ENCODE data around the gene SLC7A6.
"Not testable (repeated sequence)": the region's sequence is repeated elsewhere in the genome, so short reads cannot be mapped to it uniquely, and the experiment has no call there.

The SLC7A6 gene

DNA sequence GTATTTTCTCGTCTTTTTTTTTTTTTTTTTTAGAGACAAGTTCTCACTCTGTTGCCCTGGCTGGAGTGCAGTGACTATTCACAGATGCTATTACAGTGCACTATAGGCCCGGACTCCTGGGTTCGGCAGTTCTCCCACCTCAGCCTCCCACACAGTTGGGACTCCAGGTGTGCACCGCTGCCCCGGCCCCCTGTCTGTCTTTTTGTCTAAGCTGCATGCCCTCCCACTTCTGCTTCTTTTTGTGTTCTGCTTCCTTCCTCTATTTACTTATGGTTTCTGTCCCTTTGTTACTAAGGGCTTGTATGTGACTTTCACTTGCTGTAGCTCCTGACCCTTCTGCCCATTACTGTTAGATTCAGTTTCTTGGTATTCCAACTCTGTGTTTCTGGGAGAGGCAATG is 20.5 kb downstream of the SLC7A6 start:
- no peak for DNase-seq

DNA sequence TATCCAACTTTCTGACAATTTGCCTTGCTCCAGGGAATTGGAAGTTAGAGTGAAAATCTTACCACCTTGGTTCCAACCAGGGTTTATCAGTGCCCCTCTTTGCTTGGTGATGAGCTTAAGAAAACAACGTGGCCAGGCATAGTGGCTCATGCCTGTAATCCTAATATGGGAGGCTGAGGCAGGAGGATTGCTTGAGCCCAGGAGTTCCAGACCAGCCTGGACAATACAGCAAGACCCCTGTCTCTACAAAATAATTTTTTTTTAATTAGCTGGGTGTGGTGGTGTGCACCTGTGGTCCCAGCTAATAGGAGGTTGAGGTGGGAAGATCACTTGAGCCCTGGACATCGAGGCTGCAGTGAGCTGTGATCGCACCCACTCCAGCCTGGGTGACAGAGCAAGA is 21.4 kb downstream of the SLC7A6 start:
- DNase-seq, result no peak

DNA sequence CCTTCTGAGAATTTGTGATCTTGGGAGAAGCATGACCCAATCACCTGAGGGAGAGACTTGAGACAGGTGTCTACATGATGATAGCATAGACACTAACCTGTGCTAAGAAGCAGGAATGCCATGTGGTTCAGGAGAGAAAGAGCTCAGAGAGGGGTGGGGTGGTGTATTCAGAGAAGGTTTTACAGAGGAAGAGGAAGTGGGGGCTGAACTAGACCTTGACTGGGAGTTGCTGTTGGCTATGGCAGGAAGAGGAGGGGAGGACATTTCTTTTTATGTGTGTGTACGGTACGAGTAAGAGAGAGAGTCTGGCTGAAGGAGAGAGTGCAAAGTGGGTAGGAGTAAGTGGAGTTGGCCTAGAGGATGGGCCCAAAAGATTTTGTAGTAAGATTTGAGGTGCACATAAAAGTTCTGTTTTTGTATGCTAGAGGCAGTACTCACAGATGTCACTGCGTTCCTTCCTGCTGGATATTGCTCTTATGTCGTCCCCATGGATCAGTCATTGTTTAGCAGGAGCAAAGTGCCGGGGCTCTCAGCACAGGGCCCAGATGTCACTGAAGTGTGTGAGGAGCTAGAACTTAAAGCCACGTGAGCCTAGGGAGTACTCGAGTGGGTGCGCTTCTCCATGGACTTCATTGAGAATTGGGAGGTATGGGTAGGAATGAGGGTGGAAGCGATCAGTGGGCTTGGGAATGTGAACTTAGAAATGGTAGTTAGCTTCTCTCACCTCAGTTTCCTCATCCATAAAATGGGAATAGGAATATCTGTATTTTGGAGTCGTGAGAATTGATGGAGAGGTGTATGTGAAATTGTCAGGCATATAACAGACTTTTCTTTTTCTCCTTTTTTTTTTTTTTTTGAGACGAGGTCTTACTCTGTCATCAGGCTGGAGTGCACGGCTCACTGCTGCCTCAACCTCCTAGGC is 22.1 kb downstream of the SLC7A6 start:
- DNase-seq, result no peak

DNA sequence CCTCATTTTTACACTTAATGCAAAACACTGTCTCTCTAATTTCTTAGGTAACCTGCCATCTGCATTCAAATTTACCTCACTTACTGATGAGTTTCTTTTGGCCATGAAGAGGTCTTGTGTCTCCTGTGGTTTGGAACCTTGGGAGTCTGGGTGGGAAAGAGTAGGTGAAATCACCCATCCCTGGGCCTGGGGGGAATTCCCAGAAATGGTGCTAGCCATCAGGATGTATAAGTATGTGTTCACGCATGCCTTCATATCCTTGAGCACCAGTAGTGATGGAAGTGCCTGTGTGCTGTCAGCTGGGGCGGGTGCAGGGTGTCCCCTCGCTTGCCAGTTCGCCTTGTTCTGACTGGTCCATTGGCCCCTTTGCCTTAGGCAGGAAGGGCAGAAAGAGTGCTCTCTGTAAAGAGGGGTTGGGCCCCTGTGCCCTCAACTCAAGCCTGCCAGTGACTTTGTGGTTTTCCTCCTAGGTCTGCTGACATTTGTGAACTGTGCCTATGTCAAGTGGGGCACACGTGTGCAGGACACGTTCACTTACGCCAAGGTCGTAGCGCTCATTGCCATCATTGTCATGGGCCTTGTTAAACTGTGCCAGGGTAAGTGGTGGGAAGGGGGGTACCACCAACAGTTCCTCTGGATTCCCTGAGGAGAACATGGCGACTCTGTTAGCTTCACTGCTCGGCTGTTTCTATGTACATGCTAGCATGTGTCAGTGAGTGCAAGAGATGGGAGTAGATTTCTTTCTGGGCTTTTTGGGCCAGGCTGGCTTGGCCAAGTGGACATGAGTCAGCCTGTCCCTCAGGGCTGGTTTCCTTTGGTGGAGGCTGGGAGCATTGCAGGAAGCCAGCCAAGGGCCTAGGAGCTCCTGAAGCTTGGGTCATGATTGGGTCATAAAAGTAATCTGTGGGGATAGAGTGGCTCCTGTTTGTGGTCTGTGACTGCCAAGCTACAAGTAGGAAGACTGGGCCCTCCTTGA is 23.2 kb downstream of the SLC7A6 start:
- no peak for DNase-seq

DNA sequence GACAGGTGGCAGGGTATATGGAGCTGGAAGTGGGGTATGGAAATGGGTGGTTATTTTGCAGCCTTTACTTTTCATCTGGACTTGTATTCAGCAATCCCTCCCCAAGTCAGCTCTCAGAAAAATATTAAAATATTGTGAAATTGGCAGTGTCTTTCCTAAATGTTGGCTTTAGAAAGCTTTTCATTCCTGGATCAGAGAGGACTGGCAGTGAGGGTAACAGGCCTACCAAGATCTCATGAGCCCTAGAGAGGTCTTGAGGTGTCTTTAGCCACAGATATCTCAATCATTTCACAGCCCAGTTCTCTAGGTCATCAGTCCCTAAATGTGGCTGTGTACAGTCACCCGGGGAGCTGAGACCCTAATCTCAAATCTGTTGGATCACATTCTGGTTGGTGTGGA is 23.9 kb downstream of the SLC7A6 start:
- no peak for DNase-seq

DNA sequence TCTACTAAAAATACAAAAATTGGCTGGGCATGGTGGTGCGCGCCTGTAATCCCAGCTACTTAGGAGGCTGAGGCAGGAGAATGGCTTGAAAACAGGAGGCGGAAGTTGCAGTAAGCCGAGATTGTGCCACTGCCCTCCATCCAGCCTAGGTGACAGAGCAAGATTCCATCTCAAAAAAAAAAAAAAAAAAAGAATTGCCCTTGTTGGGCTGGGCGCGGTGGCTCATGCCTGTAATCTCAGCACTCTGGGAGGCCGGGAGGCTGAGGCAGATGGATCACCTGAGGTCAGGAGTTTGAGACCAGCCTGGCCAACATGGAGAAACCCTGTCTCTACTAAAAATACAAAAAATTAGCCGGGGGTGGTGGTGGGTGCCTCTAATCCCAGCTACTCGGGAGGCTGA is 24.5 kb downstream of the SLC7A6 start:
- DNase-seq, result not testable (repeated sequence)

DNA sequence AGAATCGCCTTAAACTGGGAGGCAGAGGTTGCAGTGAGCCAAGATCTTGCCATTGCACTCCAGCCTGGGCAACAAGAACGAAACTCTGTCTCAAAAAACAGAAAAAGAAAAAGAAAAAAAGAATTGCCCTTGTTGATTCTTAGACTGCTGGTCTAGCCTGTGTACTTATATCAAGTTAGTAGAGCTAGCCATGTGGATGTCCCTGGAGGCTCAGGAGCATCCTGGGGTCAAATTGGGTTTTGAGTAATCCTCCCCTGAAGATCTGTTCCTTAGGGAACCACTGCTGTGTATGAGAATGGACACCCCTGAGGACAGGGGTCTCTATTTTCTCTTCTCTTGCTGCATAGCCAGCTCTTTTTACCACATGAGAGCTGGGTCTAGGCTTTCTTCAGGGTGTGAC is 24.9 kb downstream of the SLC7A6 start:
- no peak for DNase-seq

DNA sequence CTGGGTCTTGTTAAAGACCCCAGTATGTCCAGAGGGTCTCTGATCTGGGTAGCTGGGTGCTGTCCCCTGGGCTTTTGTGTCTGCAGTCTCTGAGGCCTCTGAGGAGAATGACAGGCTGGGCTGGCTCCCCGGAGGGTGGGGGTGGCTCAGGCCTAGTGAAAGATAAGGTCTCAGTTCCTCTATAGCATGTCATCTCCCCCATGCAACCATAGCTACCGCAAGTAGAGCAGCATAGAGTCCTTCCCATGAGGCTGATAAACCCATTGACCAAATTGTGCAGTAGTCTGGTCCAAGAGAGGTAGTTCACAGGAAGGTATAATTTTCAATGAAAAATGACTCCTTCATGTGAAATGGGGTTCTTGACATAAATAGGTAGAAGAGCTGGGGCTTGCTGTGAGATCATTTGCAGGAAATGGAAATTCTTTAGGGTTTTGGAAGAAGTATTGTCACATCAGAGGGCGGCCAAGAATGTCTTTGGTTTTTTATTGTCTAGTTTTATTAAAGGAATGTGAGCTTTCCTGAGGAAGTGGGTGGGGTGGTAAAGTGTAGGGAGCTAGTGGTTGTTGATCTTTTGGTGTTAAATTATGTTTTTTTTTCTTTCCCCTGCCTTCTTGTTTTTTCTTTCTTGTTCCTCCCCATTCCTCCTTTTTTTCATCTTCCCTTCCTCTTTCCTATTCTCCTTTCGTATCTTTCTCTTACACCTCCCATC is 25.4 kb downstream of the SLC7A6 start:
- peak; percentile 45 to 54 for DNase-seq

DNA sequence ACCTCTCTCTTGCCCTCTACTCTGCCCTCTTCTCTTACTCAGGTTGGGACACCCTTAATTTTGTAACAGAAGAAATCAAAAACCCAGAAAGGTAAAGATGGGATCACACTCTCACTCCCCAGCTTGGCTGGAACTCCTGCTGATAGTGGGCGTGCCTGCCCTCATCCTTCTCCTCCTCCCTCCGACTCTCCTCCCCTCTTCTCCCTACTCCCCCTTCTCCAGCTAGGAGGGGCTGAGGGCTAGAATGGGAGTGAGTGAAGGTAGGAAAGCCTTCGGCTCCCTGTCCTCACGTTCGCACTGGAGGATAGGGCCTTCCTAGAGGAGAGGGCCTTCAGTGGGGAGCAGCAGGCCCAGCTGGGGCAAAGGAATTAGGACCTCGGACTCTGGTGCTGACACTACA is 26.1 kb downstream of the SLC7A6 start:
- no peak for DNase-seq

DNA sequence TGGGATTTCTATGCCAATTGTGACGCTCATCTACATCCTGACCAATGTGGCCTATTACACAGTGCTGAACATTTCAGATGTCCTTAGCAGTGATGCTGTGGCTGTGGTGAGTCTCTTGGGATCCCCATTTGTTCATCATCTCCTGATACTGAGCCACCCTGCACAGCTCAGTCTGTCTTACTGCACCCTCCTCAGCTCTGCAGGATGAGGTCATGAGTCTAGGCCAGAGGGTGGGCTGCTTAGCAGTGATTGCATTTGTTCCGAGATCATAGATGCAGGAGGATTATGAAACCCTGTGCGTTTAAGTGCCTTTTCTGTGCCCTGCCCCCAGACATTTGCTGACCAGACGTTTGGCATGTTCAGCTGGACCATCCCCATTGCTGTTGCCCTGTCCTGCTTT is 26.9 kb downstream of the SLC7A6 start:
- no peak for DNase-seq

DNA sequence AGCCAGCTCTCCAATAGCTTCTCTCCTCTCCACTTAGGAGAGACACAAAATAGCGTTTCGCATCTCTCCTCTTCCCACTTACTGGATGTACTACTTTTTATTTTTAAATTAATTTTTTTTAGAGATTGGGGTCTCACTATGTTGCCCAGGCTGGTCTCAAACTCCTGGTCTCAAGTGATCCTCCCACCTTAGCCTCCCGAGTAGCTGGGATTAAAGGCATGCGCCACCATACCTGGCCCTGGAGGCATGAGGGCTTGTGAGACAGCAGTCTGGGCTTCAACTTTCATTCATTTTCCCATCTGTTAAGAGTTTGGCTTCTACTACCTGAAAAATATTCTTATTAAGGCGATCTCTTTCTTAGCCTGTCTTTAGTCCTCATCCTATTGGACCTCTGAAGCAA is 28.1 kb downstream of the SLC7A6 start:
- no peak for DNase-seq

DNA sequence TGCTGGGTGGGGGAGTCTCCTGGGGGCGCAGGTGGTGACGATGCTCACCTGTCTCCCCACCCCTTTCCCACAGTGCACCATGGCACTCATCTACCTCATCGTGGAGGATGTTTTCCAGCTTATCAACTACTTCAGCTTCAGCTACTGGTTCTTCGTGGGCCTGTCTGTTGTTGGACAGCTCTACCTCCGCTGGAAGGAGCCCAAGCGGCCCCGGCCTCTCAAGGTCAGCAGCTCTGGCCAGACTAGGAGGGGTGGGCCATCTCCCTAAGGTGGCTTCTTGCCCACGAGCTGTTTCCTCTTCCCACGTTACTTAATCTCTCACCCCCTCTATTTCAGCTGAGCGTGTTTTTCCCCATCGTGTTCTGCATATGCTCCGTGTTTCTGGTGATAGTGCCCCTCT is 32.0 kb downstream of the SLC7A6 start:
- DNase-seq, result no peak

DNA sequence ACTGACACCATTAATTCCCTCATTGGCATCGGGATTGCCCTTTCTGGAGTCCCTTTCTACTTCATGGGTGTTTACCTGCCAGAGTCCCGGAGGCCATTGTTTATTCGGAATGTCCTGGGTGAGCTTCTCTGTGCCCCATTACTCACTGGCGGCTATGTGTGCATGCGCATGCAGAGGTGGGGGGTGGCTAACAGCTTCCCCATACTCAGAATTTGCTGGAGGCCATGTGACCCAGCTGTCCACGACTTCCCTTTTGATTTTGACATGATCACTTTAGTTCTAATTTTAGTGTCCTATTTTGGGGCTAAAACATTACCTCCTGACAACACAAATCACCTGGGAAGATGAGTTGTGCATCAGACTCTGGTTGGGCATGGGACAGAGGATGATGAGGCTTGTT is 32.4 kb downstream of the SLC7A6 start:
- no peak for DNase-seq

DNA sequence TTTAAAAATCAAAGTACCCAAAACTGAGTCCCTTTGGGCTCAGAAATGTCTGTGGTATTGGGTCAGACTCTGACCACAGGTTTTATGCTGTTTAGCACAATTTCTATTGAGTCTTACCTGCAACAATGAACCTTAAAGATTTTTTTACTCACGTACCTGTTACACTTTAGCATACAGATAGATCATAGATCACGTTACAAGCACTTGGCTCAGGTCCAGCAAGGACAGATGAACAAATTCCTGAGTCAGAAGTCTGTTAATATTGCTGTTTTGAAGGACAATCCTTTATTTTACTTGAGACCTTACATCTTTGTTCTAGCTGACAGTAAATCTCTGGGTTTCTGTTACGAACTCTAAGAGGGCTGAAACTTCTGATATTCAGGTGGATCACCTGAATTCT is 33.6 kb downstream of the SLC7A6 start:
- DNase-seq, result no peak

DNA sequence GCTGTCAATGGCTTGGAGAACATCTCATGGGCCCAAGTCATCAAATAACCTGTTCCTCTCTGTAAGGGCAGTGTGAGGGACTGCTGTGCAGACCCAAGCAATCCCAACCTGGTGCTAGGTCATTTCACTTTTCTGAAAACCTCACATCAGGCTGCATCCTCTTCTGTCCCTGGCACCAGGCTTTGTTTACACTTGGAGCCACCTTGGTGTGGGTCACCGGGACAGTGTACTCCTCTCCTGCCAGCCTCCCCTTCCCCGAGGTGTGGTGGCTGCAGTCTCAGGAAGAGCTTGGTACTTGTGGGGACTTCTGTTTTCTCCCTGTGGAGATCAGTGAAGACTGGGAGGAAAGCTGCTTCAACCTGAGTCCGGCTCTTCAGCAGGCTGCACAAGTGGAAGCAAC is 34.0 kb downstream of the SLC7A6 start:
- no peak for DNase-seq

DNA sequence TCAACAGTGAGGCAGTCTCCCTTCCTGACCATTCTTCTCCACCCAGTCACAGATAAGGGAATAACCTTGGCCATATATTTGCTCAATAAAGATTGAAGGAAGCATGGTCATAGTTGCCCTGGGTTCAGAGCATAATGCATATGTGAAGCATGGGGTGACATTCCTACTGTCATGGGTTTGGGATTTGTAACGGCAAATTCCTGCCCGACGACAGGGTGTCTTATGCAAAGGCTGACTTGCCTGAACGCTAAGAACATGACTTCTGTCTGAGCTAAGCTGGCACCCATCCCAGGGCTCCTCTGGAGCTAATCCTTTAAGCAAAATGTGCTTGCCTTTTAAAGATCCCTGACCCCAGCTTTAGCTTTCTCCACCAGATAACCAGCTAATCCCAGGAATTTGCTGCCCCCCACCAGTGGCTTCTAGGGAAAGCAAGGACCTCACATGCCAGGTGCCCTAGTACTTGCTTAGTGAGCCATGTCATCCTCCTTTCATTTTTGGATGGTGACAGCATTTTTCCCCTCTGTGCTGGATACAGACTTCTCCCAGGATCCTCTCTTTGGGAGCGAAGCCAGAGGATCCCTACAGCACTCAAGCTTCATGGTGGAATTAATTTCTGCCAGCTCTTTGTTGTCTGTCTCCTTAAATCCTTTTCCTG is 34.7 kb downstream of the SLC7A6 start:
- no peak for DNase-seq

DNA sequence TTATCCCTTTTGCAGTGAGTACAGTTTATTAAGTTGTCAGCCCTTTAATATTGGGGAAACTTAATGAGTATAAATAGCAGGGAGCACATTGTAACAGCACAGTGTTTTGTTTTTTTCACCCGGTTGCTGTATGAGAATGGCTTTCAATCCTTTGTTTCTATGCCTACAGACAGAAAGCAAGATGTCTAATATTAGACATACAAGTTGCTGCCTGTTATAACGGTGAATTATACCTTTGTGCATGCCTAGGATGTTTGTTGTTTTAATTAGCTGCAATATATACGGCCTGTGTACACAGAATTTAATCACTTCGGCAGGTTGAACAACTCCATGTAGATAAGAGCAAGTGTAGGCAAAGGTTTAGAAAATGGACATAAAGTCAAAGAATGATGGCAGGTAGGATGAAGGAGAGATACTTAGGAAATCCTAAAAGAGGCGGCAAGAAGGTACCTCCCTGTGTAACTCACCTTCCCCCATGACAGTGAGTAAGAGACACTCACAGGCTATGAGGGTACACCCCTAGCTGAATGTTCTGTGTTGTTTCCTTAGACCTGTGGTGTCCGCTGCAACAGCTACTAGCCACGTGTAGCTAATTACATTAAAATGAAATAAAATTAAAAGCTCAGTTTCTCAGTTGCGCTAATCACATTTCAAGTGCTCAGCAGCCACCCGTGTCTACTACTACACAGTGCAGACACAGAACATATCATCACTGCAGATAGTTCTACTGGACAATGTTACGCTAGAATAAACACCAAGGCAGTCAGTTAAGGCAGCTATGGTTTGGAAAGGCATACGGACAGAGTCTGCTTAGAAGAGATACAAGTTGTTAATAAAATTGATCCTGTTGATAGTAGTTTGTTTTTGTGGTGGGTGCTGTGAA is 35.5 kb downstream of the SLC7A6 start:
- no peak for DNase-seq

DNA sequence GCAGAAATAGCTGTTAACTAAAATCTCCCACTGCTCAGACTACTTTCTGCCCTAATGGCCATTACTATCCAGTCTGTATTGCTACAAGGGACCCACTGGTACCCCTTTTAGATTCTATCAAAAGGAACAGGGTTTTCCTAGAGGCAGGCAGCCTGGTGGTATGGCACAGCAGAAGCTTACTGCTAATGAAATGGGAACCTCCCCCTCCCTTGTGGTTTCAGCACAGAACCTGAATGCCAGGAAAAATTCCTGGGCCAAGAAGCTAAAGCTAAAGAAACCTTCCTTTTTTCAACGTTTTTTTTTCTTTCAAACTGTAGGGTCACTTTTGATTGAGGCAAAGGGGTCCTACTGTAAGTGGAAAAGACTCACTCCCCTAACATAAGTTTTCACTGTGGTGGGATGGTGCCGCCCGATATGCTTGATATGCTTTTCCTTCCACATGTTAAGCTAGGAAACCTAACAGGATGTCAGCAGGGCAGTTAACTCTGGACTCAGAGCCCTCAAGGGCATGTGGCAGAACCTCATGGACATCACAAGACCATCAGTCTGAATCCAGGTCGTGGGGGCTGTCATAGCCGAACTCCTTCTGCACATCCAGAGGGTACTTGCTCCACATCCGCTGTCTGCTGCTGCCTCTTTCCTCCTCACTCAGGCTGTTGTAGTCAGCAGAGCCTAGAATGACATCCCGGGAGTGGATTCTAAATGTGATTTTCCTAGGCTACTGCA is 36.6 kb downstream of the SLC7A6 start:
- no peak for DNase-seq

DNA sequence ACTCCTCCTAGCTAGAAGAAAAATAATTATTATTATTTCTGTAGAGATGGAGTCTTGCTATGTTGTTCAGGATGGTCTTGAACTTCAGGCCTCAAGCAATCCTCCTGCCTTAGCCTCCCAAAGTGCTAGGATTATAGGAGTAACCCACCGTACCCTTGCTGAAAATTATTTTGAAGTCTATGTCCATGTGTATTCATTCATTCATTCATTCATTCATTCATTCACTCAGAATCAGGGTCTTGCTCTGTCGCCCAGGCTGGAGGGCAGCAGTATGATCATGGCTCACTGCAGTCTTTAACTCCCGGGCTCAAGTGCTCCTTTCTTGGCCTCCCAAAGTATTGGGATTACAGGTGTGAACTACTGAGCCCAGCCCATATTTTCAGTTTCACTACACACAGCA is 42.3 kb downstream of the SLC7A6 start:
- no peak for DNase-seq

DNA sequence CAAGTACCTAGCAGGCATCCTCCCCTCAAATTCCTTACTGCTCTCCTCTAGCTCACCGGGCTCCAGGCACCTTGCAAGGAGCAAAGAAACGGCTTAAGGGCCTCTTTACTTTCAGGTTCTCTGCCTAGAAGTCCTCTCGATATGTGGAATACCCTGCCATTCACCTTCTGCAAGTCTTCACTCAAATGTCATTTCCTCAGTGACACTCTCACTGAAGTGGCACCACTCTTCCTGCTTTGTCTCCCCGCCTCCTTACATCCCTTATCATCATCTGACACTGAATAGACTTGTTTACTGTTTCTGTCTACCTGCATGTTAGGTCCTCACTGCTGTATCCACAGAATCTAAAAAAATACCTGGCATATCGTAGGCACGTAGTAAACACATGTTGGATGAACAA is 45.5 kb downstream of the SLC7A6 start:
- no peak for DNase-seq

DNA sequence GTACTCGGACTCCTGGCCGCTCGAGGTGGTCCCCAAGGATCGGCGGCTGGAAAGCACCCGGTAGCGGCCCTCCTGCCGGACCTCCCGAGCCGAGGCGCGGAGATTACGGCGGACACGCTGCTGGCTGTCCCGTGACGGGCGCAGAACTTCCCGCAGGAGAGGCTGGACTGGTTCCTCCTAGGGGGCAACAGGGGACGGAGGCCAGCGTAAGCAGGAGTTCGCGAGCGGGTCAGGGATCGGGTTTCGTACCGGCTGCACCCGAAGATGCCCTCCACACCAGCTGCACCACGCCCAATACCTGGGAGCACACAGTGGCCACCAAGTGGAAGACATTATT is 46.1 kb downstream of the SLC7A6 start:
- DNase-seq, result no peak
